ENCODE results near the gene GDA.

The GDA gene

GRCh38 chr9:72129271-72130156 is 19.7 kb upstream of the GDA start:
- Histone ChIP-seq H3K4me3 (ENCODE audit: low read length) (no peak overlapping the region), H3K36me3 (ENCODE audit: control insufficient read depth, low read length) (no peaks in the 10 kb centered on the region), H3K79me2 (ENCODE audit: control insufficient read depth, low read length) (no peaks in the 10 kb centered on the region), H3K9me2 (replicated peaks; ENCODE audit: control insufficient read depth, low read length) (no peaks in the 10 kb centered on the region), H3K9me3 (ENCODE audit: control insufficient read depth, insufficient read depth, low read length) (no peaks in the 10 kb centered on the region), H3K27me3 (ENCODE audit: control insufficient read depth, low read length) (no peaks in the 10 kb centered on the region), H4K20me1 (ENCODE audit: control insufficient read depth, insufficient read depth, low read depth, low read length) (no peaks in the 10 kb centered on the region), H3K27ac (ENCODE audit: low read depth, low read length) (no peak overlapping the region), H3K4me1 (ENCODE audit: control insufficient read depth, low read length) (no peaks in the 10 kb centered on the region), H3F3A (ENCODE audit: control insufficient read depth, insufficient read depth) (no peaks in the 10 kb centered on the region), H3K4me2 (ENCODE audit: low read length) (no peak overlapping the region)
- TF ChIP-seq CTCF (IDR thresholded peaks at IDR 0.05; ENCODE audit: low read depth, low read length, poor library complexity, severe bottlenecking) (no peak), EZH2phosphoT487 (IDR thresholded peaks at IDR 0.05; ENCODE audit: borderline replicate concordance, low read length) (no peak)

- H3F3A ChIP-seq (ENCODE audit: control insufficient read depth, insufficient read depth), result no peaks in the 10 kb centered on the region
- H3K36me3 ChIP-seq (ENCODE audit: control insufficient read depth, low read length), result no peaks in the 10 kb centered on the region
- H3K79me2 ChIP-seq (ENCODE audit: control insufficient read depth, low read length), result no peaks in the 10 kb centered on the region
- H3K4me1 ChIP-seq (ENCODE audit: control insufficient read depth, low read length), result no peaks in the 10 kb centered on the region
- H3K4me2 ChIP-seq (ENCODE audit: low read length), result no peak overlapping the region
- no peaks in the 10 kb centered on the region for H3K9me3 ChIP-seq (ENCODE audit: control insufficient read depth, insufficient read depth, low read length)
- no peak for TF ChIP-seq CTCF (IDR thresholded peaks at IDR 0.05; ENCODE audit: low read depth, low read length, poor library complexity, severe bottlenecking)
- no peak for TF ChIP-seq EZH2phosphoT487 (IDR thresholded peaks at IDR 0.05; ENCODE audit: borderline replicate concordance, low read length)
- no peaks in the 10 kb centered on the region for H4K20me1 ChIP-seq (ENCODE audit: control insufficient read depth, insufficient read depth, low read depth, low read length)
- H3K27me3 ChIP-seq (ENCODE audit: control insufficient read depth, low read length), result no peaks in the 10 kb centered on the region
- no peak overlapping the region for H3K4me3 ChIP-seq (ENCODE audit: low read length)
- no peak overlapping the region for H3K27ac ChIP-seq (ENCODE audit: low read depth, low read length)
- no peaks in the 10 kb centered on the region for H3K9me2 ChIP-seq (replicated peaks; ENCODE audit: control insufficient read depth, low read length)
These were observed 18.9 kb upstream of the GDA start for GRCh38 chr9:72130321-72130720.

- Histone ChIP-seq H3K4me2 (ENCODE audit: low read length) (no peak overlapping the region), H3K9me2 (replicated peaks; ENCODE audit: control insufficient read depth, low read length) (no peaks in the 10 kb centered on the region), H3F3A (ENCODE audit: control insufficient read depth, insufficient read depth) (no peaks in the 10 kb centered on the region), H3K27ac (ENCODE audit: low read depth, low read length) (no peak overlapping the region), H3K4me3 (ENCODE audit: low read length) (no peak overlapping the region), H4K20me1 (ENCODE audit: control insufficient read depth, insufficient read depth, low read depth, low read length) (no peaks in the 10 kb centered on the region), H3K4me1 (ENCODE audit: control insufficient read depth, low read length) (no peaks in the 10 kb centered on the region), H3K27me3 (ENCODE audit: control insufficient read depth, low read length) (no peaks in the 10 kb centered on the region), H3K79me2 (ENCODE audit: control insufficient read depth, low read length) (no peaks in the 10 kb centered on the region), H3K9me3 (ENCODE audit: control insufficient read depth, insufficient read depth, low read length) (no peaks in the 10 kb centered on the region), H3K36me3 (ENCODE audit: control insufficient read depth, low read length) (no peaks in the 10 kb centered on the region)
- TF ChIP-seq EZH2phosphoT487 (IDR thresholded peaks at IDR 0.05; ENCODE audit: borderline replicate concordance, low read length) (no peak), CTCF (IDR thresholded peaks at IDR 0.05; ENCODE audit: low read depth, low read length, poor library complexity, severe bottlenecking) (no peak)
These were observed 18.0 kb upstream of the GDA start for GRCh38 chr9:72131206-72131605.

Data from DOHH2 (cell line).